A549 (cell line): ENCODE data around the gene KCP. TPM values are rescaled to one million over a fixed set of nuclear protein-coding genes. Genes with fewer than 3 reads are reported as not detected.
A peak's percentile ranks its signal among the peaks of the same experiment; 100 is the strongest.

Experiments
- ATAC-seq, 2 experiments: fragments of 200-7000 bp in 1 of 2; fragments of >200 bp in 1 of 2; cut with Nextera tagmentation in 1 of 2; cut with Tn5 transposase in 1 of 2; 3 replicates each; pipeline versions ENCODE4 v1.8.0 to v1.9.1; 2018 to 2020; ENCODE audit warnings: mild to moderate bottlenecking in 1 of 2, moderate library complexity in 1 of 2
- CTCF ChIA-PET: fragments of 300-600 bp; sonication (Branson Sonifier 250); formaldehyde crosslinking; extraction: SDS; loops from one replicate; lab custom pipeline; 2021; ENCODE audit warnings: antibody characterized with exemption, inconsistent platforms; lab: Yijun Ruan, JAX
- POLR2A ChIA-PET: fragments of 350-600 bp; formaldehyde crosslinking; extraction: SDS; loops from one replicate; lab custom pipeline; 2021; ENCODE audit warnings: antibody characterized with exemption, inconsistent platforms; lab: Yijun Ruan, JAX
- DNase-seq, 2 experiments: peaks; one replicate each; pipeline versions ENCODE4 v3.0.0 to v3.0.0-alpha.2; 2011 to 2016; ENCODE audit warnings: low read depth in 1 of 2, low spot score in 1 of 2
- FAIRE-seq: peaks from 2 replicates; lab custom pipeline; 2011; peaks lifted over from hg19 to GRCh38; lab: Jason Lieb, UNC
- H3K27ac ChIP-seq, 2 experiments: fragments of >200 bp; sonication (Bioruptor Twin); formaldehyde crosslinking; 3 replicates each; pipeline ENCODE4 v1.5.1; 2016 to 2017
- H3K4me1 ChIP-seq: fragments of >200 bp; sonication (Bioruptor Twin); formaldehyde crosslinking; 3 replicates; pipeline ENCODE4 v1.6.1; 2016
- H3K4me2 ChIP-seq: fragments of >200 bp; sonication (Bioruptor Twin); formaldehyde crosslinking; 3 replicates; pipeline ENCODE4 v1.6.1; 2016
- H3K4me3 ChIP-seq: fragments of >200 bp; sonication (Bioruptor Twin); formaldehyde crosslinking; 3 replicates; pipeline ENCODE4 v1.5.1; 2016
- H3K9me3 ChIP-seq: fragments of >200 bp; sonication (Bioruptor Twin); formaldehyde crosslinking; 3 replicates; pipeline ENCODE4 v1.6.1; 2016
- CBX8 ChIP-seq: fragments of 200-600 bp; sonication (generic); IDR thresholded peaks from 2 replicates; pipeline ENCODE4 v1.6.1; 2016
- CEBPB ChIP-seq, 2 experiments: fragments of >200 bp in 1 of 2; sonication (Bioruptor Twin) in 1 of 2; formaldehyde crosslinking in 1 of 2; IDR thresholded peaks; 2 replicates each; pipeline ENCODE4 v1.6.1; 2012 to 2016
- CHD2 ChIP-seq: fragments of 150-350 bp; IDR thresholded peaks from 2 replicates; pipeline ENCODE4 v1.6.1; 2014; ENCODE audit warnings: low read length; ENCODE audit not compliant: partially characterized antibody
- CHD4 ChIP-seq: fragments of 200-600 bp; sonication (generic); IDR thresholded peaks from 2 replicates; pipeline ENCODE4 v1.6.1; 2016; ENCODE audit warnings: antibody characterized with exemption, mild to moderate bottlenecking, borderline replicate concordance
- EHMT2 ChIP-seq: fragments of 200-600 bp; sonication (generic); IDR thresholded peaks from 2 replicates; pipeline ENCODE4 v1.6.1; 2016; ENCODE audit warnings: antibody characterized with exemption, low read depth, mild to moderate bottlenecking, moderate library complexity
- ESRRA ChIP-seq: fragments of 150-350 bp; IDR thresholded peaks from 2 replicates; pipeline ENCODE4 v1.6.1; 2014; ENCODE audit warnings: mild to moderate bottlenecking, low read length, borderline replicate concordance
- FOSB ChIP-seq: fragments of 250-450 bp; sonication (Bioruptor Pico); IDR thresholded peaks from 2 replicates; pipeline ENCODE4 v1.5.0; 2020; ENCODE audit warnings: mild to moderate bottlenecking, moderate library complexity
- FOXS1 ChIP-seq: fragments of 250-450 bp; sonication (Bioruptor Pico); IDR thresholded peaks from 2 replicates; pipeline ENCODE4 v1.5.0; 2020; ENCODE audit warnings: mild to moderate bottlenecking, moderate library complexity
- JUNB ChIP-seq: fragments of >200 bp; sonication (Bioruptor Twin); formaldehyde crosslinking; IDR thresholded peaks from 2 replicates; pipeline ENCODE4 v1.6.1; 2016
- MYC ChIP-seq: IDR thresholded peaks from 2 replicates; pipeline ENCODE4 v1.6.1; 2012; ENCODE audit warnings: mild to moderate bottlenecking, inconsistent platforms, low read length, improper control_type of control experiment, borderline replicate concordance
- NFE2L2 ChIP-seq: fragments of 150-350 bp; conservative IDR thresholded peaks from 2 replicates; pipeline ENCODE4 v1.6.1; 2014; ENCODE audit warnings: low read length
- POLR2A ChIP-seq: IDR thresholded peaks from 2 replicates; pipeline ENCODE4 v1.6.1; 2012; ENCODE audit warnings: mild to moderate bottlenecking, low read length
- RAD21 ChIP-seq, 2 experiments: fragments of >200 bp in 1 of 2; sonication (Bioruptor Twin) in 1 of 2; formaldehyde crosslinking in 1 of 2; IDR thresholded peaks in 1 of 2; conservative IDR thresholded peaks in 1 of 2; 2 replicates in 1 of 2; 3 replicates in 1 of 2; pipeline ENCODE4 v1.6.1; 2012 to 2018; ENCODE audit warnings: inconsistent platforms in 1 of 2
- RCOR1 ChIP-seq: fragments of 150-350 bp; IDR thresholded peaks from 2 replicates; pipeline ENCODE4 v1.6.1; 2014; ENCODE audit warnings: antibody characterized with exemption, low read length, low read depth
- SMC3 ChIP-seq: fragments of >200 bp; sonication (Bioruptor Twin); formaldehyde crosslinking; IDR thresholded peaks from 3 replicates; pipeline ENCODE4 v1.6.1; 2018; ENCODE audit warnings: inconsistent platforms
- SREBF2 ChIP-seq: fragments of 450-650 bp; IDR thresholded peaks from 2 replicates; pipeline ENCODE4 v1.6.1; 2014; ENCODE audit warnings: mild to moderate bottlenecking, moderate library complexity
- TFCP2L1 ChIP-seq: fragments of 250-450 bp; sonication (Bioruptor Pico); IDR thresholded peaks from 2 replicates; pipeline ENCODE4 v1.5.0; 2021; ENCODE audit warnings: mild to moderate bottlenecking
- TP53 ChIP-seq: fragments of 250-450 bp; sonication (Bioruptor Pico); IDR thresholded peaks from 2 replicates; pipeline ENCODE4 v1.5.0; 2021; ENCODE audit warnings: mild to moderate bottlenecking, moderate library complexity
- WGBS: methylation state at CpG from one replicate; pipeline ENCODE4 v1.1.6; 2017; ENCODE audit errors: missing lambda C conversion rate; 5-methylcytosine and 5-hydroxymethylcytosine counted together
- polyA plus RNA-seq, 4 experiments: library from polyadenylated mRNA; depleted of rRNA in 3 of 4; stranded (reverse); fragments of >200 nt; fragmentation: RNase III in 1 of 4; extraction: RNeasy Plus Mini Kit Qiagen cat#74134 plus additional on column Dnase treatment in 1 of 4; gene quantifications; 2 replicates in 3 of 4; 3 replicates in 1 of 4; pipeline ENCODE4 v1.2.3, GENCODE V29; 2011 to 2017
- TF ChIP-seq, protein P1 (sequence below): IDR thresholded peaks from 2 replicates; pipeline ENCODE4 v1.6.1; 2012
- TF ChIP-seq, protein P2 (sequence below): fragments of >200 bp; sonication (Bioruptor Twin); formaldehyde crosslinking; IDR thresholded peaks from 2 replicates; pipeline ENCODE4 v1.6.1; 2016
- TF ChIP-seq, protein P3 (sequence below): fragments of 200-600 bp; sonication (generic); IDR thresholded peaks from 2 replicates; pipeline ENCODE4 v1.6.1; 2016; ENCODE audit warnings: antibody characterized with exemption, mild to moderate bottlenecking, moderate library complexity

The KCP gene
- polyA plus RNA-seq, 2 of the 4 experiments (the other 2 are of a cell fraction): 0.14 TPM; not detected in 1

DNA sequence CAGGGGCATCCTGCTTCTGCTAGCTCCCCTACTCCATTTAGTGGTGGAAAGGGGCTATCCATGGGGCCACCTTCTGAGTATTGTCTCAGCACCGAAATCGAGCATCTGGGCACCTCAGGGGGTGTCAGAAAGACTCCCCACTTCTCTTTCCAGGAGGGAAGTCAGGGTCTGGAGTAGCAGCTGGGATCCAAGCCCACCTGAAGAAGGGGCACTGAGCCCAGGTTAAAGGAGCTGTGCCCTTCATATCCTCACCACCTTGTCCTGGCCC is 77.7 kb downstream of the KCP start:
- no peak overlapping the region for H3K4me3 ChIP-seq
- no peak for TF ChIP-seq POLR2A
- peak overlapping the region in 1 of 2 experiments; percentile 50; a peak in 2 of 6 replicates for H3K27ac ChIP-seq
- ATAC-seq (no peak), DNase-seq (no peak), FAIRE-seq (no peak)
- WGBS: 89% methylated on average over 2 of the region's 2 CpGs
- ChIA-PET POLR2A (no interaction called here), CTCF (interaction anchor here (1.4 to 5.6 kb wide), 3 partner anchors 9 to 48 kb away, joined by 5 to 22 read pairs (median 16); no protein-coding TSS in a partner anchor)
- H3K9me3 ChIP-seq: no peaks in the 10 kb centered on the region
- peak overlapping the region; percentile 15; the same call in 2 of the 3 replicates for H3K4me2 ChIP-seq
- H3K4me1 ChIP-seq: peaks cover 45% of the 10 kb centered on the region

DNA sequence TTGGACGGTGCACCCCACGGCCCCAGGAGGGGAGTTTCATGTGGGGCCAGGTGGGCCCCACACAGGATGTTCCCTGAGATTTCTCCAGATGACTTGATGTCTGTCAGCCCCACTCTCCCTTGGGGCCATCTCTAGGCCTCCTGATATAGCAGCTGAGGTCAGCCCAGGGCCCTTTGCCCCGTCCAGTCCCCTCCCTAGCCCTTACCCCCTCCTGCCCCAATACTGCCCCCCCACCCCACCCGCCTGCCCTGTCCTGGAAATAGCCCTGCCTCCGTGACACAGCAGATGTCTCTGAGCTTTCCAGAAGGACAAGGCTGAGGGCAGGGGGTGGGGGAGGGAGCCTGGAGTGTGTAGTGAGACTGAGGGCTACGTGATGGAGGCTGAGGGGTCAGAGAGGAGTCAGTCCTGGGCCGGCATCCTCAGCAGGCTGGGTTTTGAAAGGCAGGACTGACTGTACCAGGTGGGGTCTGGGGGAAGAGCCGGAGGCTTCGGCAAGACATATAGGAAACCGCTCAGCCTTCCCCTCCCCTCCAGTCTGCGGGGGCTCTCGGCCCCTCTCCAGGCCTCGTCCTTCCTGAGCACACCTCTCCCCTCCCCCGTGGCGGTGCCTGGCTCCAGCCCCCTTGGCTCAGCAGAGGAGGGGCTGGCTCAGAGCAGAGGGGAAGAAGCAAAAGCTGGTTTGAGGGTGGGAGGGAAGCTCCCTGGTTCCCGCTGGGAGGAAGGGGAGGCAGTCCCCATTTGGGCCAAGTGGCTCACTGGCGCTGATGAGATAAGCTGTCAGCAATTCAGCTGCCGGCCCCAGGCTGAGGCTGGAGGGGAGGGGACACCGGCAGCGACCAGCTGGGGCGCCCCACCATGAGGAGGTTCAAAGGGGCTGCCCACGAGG is 78.3 kb downstream of the KCP start:
- Histone ChIP-seq H3K4me3 (no peak overlapping the region), H3K4me2 (peak overlapping the region; percentile 24; the same call in 2 of the 3 replicates), H3K4me1 (peaks cover 51% of the 10 kb centered on the region)
- ATAC-seq: peak in 1 of 2 experiments; percentile 3; a peak in 3 of 6 replicates
- POLR2A ChIA-PET: no interaction called here
- DNase-seq: no peak
- WGBS: 85% methylated on average over 15 of the region's 22 CpGs
- no peak for TF ChIP-seq ESRRA
- no peak for TF ChIP-seq FOXS1
- no peak for TF ChIP-seq RCOR1
- no peak for TF ChIP-seq CEBPB (IDR thresholded peaks at IDR 0.05)
- TF ChIP-seq, protein P1, sequence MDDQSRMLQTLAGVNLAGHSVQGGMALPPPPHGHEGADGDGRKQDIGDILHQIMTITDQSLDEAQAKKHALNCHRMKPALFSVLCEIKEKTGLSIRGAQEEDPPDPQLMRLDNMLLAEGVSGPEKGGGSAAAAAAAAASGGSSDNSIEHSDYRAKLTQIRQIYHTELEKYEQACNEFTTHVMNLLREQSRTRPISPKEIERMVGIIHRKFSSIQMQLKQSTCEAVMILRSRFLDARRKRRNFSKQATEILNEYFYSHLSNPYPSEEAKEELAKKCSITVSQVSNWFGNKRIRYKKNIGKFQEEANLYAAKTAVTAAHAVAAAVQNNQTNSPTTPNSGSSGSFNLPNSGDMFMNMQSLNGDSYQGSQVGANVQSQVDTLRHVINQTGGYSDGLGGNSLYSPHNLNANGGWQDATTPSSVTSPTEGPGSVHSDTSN: no peak
- TF ChIP-seq MYC: no peak
- TF ChIP-seq FOSB (CRISPR knock-in tag): no peak
- TF ChIP-seq CBX8: no peak
- no peak for TF ChIP-seq EHMT2
- TF ChIP-seq JUNB: no peak
- TF ChIP-seq, protein P2, sequence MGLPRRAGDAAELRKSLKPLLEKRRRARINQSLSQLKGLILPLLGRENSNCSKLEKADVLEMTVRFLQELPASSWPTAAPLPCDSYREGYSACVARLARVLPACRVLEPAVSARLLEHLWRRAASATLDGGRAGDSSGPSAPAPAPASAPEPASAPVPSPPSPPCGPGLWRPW: no peak
- TF ChIP-seq CHD4: no peak
- TF ChIP-seq, protein P3, sequence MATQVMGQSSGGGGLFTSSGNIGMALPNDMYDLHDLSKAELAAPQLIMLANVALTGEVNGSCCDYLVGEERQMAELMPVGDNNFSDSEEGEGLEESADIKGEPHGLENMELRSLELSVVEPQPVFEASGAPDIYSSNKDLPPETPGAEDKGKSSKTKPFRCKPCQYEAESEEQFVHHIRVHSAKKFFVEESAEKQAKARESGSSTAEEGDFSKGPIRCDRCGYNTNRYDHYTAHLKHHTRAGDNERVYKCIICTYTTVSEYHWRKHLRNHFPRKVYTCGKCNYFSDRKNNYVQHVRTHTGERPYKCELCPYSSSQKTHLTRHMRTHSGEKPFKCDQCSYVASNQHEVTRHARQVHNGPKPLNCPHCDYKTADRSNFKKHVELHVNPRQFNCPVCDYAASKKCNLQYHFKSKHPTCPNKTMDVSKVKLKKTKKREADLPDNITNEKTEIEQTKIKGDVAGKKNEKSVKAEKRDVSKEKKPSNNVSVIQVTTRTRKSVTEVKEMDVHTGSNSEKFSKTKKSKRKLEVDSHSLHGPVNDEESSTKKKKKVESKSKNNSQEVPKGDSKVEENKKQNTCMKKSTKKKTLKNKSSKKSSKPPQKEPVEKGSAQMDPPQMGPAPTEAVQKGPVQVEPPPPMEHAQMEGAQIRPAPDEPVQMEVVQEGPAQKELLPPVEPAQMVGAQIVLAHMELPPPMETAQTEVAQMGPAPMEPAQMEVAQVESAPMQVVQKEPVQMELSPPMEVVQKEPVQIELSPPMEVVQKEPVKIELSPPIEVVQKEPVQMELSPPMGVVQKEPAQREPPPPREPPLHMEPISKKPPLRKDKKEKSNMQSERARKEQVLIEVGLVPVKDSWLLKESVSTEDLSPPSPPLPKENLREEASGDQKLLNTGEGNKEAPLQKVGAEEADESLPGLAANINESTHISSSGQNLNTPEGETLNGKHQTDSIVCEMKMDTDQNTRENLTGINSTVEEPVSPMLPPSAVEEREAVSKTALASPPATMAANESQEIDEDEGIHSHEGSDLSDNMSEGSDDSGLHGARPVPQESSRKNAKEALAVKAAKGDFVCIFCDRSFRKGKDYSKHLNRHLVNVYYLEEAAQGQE: no peak
- TF ChIP-seq, all 56 proteins: peak for 0
- peak overlapping the region in 1 of 2 experiments; percentile 50; a peak in 4 of 6 replicates for H3K27ac ChIP-seq
- H3K9me3 ChIP-seq: no peaks in the 10 kb centered on the region
- CTCF ChIA-PET: interaction anchor here (0.6 to 5.6 kb wide), 7 partner anchors 10 to 52 kb away, joined by 3 to 22 read pairs (median 5); no protein-coding TSS in a partner anchor
- no peak for FAIRE-seq

DNA sequence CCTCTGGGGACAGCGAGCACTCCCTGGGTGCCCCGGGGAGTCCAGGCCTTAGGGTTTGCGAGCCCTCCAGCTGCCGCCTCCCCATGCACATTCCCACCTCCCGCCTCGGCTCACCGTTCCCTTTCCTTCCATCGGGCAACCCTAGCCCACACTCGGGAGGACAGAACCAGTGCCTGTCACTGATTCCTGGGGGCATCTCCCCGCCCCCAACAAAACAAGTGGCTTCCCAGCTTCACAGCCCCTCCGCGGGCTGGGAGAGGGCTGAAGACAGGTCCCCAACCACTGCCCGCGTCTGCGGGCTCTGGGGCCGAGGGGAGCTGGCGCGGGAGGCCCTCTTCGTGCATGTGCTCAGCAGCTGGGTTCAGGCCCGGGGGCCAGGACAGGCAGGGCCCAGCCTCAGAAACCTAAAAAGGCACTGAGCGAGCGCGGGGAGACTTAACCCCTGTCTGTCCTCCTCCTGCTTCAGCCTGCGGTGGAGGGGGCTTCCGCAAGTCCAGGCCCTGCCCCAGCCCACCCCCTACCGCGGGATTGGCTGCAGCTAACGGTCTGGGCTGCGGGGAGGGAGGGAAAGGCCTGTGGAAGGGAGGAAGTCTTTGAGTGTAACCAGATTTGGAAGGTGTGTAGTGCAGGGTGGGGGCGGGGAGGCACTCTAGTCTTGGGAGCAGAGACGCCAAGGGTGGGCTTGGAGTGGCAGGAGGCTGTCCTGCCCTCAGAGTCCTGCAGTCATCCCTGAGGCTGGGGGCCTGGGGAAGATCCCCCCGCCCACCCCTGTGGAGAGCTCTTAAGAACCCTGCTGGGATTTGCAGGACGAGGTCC is 79.1 kb downstream of the KCP start:
- ChIA-PET POLR2A (no interaction called here), CTCF (interaction anchor here (0.6 to 5.6 kb wide), 5 partner anchors 11 to 52 kb away, joined by 3 to 22 read pairs (median 5); no protein-coding TSS in a partner anchor)
- H3K4me1 ChIP-seq: peaks cover 53% of the 10 kb centered on the region
- no peak for ATAC-seq
- H3K4me3 ChIP-seq: no peak overlapping the region
- peak overlapping the region in 1 of 2 experiments; percentile 50; a peak in 4 of 6 replicates for H3K27ac ChIP-seq
- H3K9me3 ChIP-seq: no peaks in the 10 kb centered on the region
- WGBS: 94% methylated on average over 22 of the region's 33 CpGs
- no peak for FAIRE-seq
- no peak for DNase-seq
- peak overlapping the region; percentile 24; the same call in 2 of the 3 replicates for H3K4me2 ChIP-seq
- TF ChIP-seq RAD21 (conservative IDR thresholded peaks at IDR 0.05 in 1 of 2, IDR thresholded peaks at IDR 0.05 in 1 of 2) (no peak), EHMT2 (no peak), TFCP2L1 (CRISPR knock-in tag) (no peak), CHD2 (no peak), RCOR1 (no peak), SMC3 (no peak), NFE2L2 (no peak), SREBF2 (no peak), CEBPB (IDR thresholded peaks at IDR 0.05) (no peak), MYC (no peak), TP53 (CRISPR knock-in tag) (no peak)
- TF ChIP-seq, protein P2: no peak
